ENCODE results near the gene AKR7A2. TPM values are rescaled to one million over a fixed set of nuclear protein-coding genes. Genes with fewer than 3 reads are reported as not detected.

AKR7A2 gene
- total RNA-seq, 1 experiment from 2014 or later = 86.6 TPM

GRCh38 chr1:19351873-19352272 is 39.9 kb upstream of the AKR7A2 start:
- Histone ChIP-seq H3K9me3 (ENCODE audit: control insufficient read depth, insufficient read depth, low read depth, low read length) (no peaks in the 10 kb centered on the region), H3K27ac (ENCODE audit: low read length) (no peak overlapping the region), H3K36me3 (ENCODE audit: control insufficient read depth, insufficient read depth, low read length) (peaks cover 5% of the 10 kb centered on the region), H3K4me1 (ENCODE audit: control insufficient read depth, insufficient read depth, low read length) (peaks cover 11% of the 10 kb centered on the region; the same call in 1 of the 2 replicates), H3K27me3 (ENCODE audit: control insufficient read depth, insufficient read depth, low read length) (no peaks in the 10 kb centered on the region), H3K4me3 (ENCODE audit: low read depth in 2 of 2, low read length in 2 of 2) (no peak overlapping the region)
- TF ChIP-seq POLR2AphosphoS5 (IDR thresholded peaks at IDR 0.05; ENCODE audit: low read depth, low read length) (no peak), CTCF (IDR thresholded peaks at IDR 0.05) (no peak), REST (IDR thresholded peaks at IDR 0.05; ENCODE audit: insufficient read depth in 1 of 2, low read depth in 2 of 2, low read length in 1 of 2) (no peak), TCF7L2 (IDR thresholded peaks at IDR 0.05; ENCODE audit: low read depth, low read length) (no peak), SIN3A (IDR thresholded peaks at IDR 0.05; ENCODE audit: borderline replicate concordance, insufficient read depth, low read depth, low read length) (no peak)
- POLR2A ChIA-PET = interaction anchor here (0.6 kb wide), 1 partner anchor 1329 kb away, joined by 4 read pairs; no protein-coding TSS in a partner anchor
- DNase-seq (ENCODE audit: low read depth, low spot score) = no peak
- in situ Hi-C loops (cut with HindIII; ENCODE audit: low pct_unique_long_range_greater_than_20kb, low sequenced_read_pairs) (no loop called here), intact Hi-C loops (cut with micrococcal nuclease; ENCODE audit: unreplicated experiment) (no loop called here)
- CTCF ChIA-PET = interaction anchor here (0.5 kb wide), 1 partner anchor 234 kb away, joined by 5 read pairs; no protein-coding TSS in a partner anchor
- no peak for ATAC-seq
- no TSS peak for BruUV-seq (replicated peaks)

- ChIA-PET POLR2A (no interaction called here), CTCF (interaction anchor here (0.6 kb wide), 2 partner anchors 92 to 165 kb away, joined by 3 to 4 read pairs; no protein-coding TSS in a partner anchor)
- Histone ChIP-seq H3K4me3 (ENCODE audit: low read depth in 2 of 2, low read length in 2 of 2) (no peak overlapping the region), H3K4me1 (ENCODE audit: control insufficient read depth, insufficient read depth, low read length) (peaks cover 13% of the 10 kb centered on the region; the same call in 1 of the 2 replicates), H3K27ac (ENCODE audit: low read length) (no peak overlapping the region), H3K9me3 (ENCODE audit: control insufficient read depth, insufficient read depth, low read depth, low read length) (no peaks in the 10 kb centered on the region), H3K27me3 (ENCODE audit: control insufficient read depth, insufficient read depth, low read length) (no peaks in the 10 kb centered on the region), H3K36me3 (ENCODE audit: control insufficient read depth, insufficient read depth, low read length) (peaks cover 5% of the 10 kb centered on the region)
- TF ChIP-seq REST (IDR thresholded peaks at IDR 0.05; ENCODE audit: insufficient read depth in 1 of 2, low read depth in 2 of 2, low read length in 1 of 2) (no peak), SIN3A (IDR thresholded peaks at IDR 0.05; ENCODE audit: borderline replicate concordance, insufficient read depth, low read depth, low read length) (no peak), CTCF (IDR thresholded peaks at IDR 0.05) (no peak), POLR2AphosphoS5 (IDR thresholded peaks at IDR 0.05; ENCODE audit: low read depth, low read length) (no peak), TCF7L2 (IDR thresholded peaks at IDR 0.05; ENCODE audit: low read depth, low read length) (no peak)
- intact Hi-C loops (cut with micrococcal nuclease; ENCODE audit: unreplicated experiment) (no loop called here), in situ Hi-C loops (cut with HindIII; ENCODE audit: low pct_unique_long_range_greater_than_20kb, low sequenced_read_pairs) (no loop called here)
- BruUV-seq (replicated peaks) = no TSS peak
- ATAC-seq (no peak), DNase-seq (ENCODE audit: low read depth, low spot score) (no peak)
These were observed 38.6 kb upstream of the AKR7A2 start for GRCh38 chr1:19350566-19350965.

Measured in Panc1 (cell line).